Sigmoid colon (tissue), 7 donors: ENCODE results near the gene LMF1. TPM values are rescaled to one million over a fixed set of nuclear protein-coding genes. Genes with fewer than 3 reads are reported as not detected.

Experiments
- DNase-seq: peaks from one replicate; pipeline ENCODE4 v3.0.0-alpha.2; 2019
- H3K27ac ChIP-seq, 4 donors: fragments of 200-600 bp; sonication (generic); one replicate each; pipeline ENCODE4 v1.5.1; 2016 to 2019; ENCODE audit warnings: mild to moderate bottlenecking in 1 of 4
- H3K27me3 ChIP-seq, 3 donors: fragments of 200-600 bp; sonication (generic); one replicate each; pipeline ENCODE4 v1.5.1; 2019; ENCODE audit warnings: mild to moderate bottlenecking in 1 of 3
- H3K36me3 ChIP-seq, 4 donors: fragments of 200-600 bp; sonication (generic); one replicate each; pipeline ENCODE4 v1.5.1; 2016 to 2019
- H3K4me1 ChIP-seq, 4 donors: fragments of 200-600 bp; sonication (generic); one replicate each; pipeline ENCODE4 v1.5.1; 2017 to 2019
- H3K4me3 ChIP-seq, 4 donors: fragments of 200-600 bp; sonication (generic); one replicate each; pipeline ENCODE4 v1.5.1; 2017 to 2019; ENCODE audit warnings: mild to moderate bottlenecking in 2 of 4, moderate library complexity in 1 of 4
- H3K9me3 ChIP-seq, 4 donors: fragments of 200-600 bp in 3 of 4; sonication (generic) in 3 of 4; one replicate each; pipeline versions ENCODE4 v1.5.1 to v1.6.1; 2013 to 2019
- EP300 ChIP-seq, 4 donors: sonication (generic); formaldehyde crosslinking; IDR thresholded peaks; one replicate each; pipeline ENCODE4 v1.6.1; 2017; ENCODE audit warnings: antibody characterized with exemption in 4 of 4
- POLR2A ChIP-seq, 2 donors: fragments of 450-650 bp; IDR thresholded peaks; one replicate each; pipeline ENCODE4 v1.6.1; 2016; ENCODE audit warnings: antibody characterized with exemption in 2 of 2, mild to moderate bottlenecking in 2 of 2, moderate library complexity in 2 of 2
- POLR2AphosphoS5 ChIP-seq, 4 donors: sonication (generic); formaldehyde crosslinking; IDR thresholded peaks; one replicate each; pipeline ENCODE4 v1.6.1; 2017; ENCODE audit warnings: antibody characterized with exemption in 4 of 4
- WGBS, 2 donors: extraction: QIAGEN DNeasy Blood & Tissue Kit; methylation state at CpG; one replicate each; pipeline ENCODE4 v1.1.7; 2013; 5-methylcytosine and 5-hydroxymethylcytosine counted together
- intact Hi-C: fragments of 100-400 bp; cut with DNase I; formaldehyde crosslinking; loops from one replicate; pipeline ENCODE4 v1.15.1; 2023
- polyA plus RNA-seq, 3 donors: library from polyadenylated mRNA; stranded (reverse); fragments of 200-250 nt; gene quantifications; one replicate each; pipeline ENCODE4 v1.2.3, GENCODE V29; 2013
- total RNA-seq, 4 donors: library from RNA; depleted of rRNA; stranded (reverse); fragments of >200 nt; gene quantifications; one replicate each; pipeline ENCODE4 v1.1.0, GENCODE V29; 2016
- TF ChIP-seq, protein P1 (sequence below), 4 experiments: fragments of 450-650 bp in 3 of 4; fragments of 200-600 bp in 1 of 4; IDR thresholded peaks; one replicate each; pipeline ENCODE4 v1.5.1; 2016 to 2019; ENCODE audit warnings: antibody characterized with exemption in 4 of 4, mild to moderate bottlenecking in 3 of 4, moderate library complexity in 2 of 4
- donor health status: healthy with polysubstance abuse.
- donor health status: Bipolar disorder and iron deficiency.
- donor health status: healthy.

LMF1 gene
- total and polyA plus RNA-seq, 7 donors: 1.2 to 34.1 (median 19.9) TPM

DNA sequence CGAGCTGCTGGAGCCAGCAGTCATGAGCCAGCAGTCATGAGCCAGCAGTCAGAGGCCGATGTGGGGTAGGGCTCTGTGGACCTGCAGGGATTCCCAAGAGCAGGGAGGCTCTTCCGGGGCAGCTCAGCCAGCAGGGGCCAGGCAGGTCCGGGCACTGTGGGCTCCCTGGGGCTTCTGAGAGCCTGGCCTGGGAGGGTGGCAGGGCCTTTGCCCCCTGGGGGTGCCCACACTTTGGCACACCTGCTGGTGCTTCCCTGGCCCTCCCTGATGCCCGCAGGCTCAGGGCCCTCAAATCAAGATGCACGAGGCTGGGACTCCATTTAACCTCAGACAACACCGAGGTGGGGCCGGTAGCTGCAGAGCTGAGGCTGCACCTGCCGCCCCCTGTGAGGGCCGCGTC is 28.9 kb upstream of the LMF1 start:
- Histone ChIP-seq H3K27ac (no peak overlapping the region), H3K4me3 (no peak overlapping the region), H3K9me3 (peaks cover 3 to 14% (median 9%) of the 10 kb centered on the region in 4 donors), H3K27me3 (peaks cover 13 to 50% (median 14%) of the 10 kb centered on the region in 3 donors), H3K36me3 (no peaks in the 10 kb centered on the region), H3K4me1 (peaks cover 0 to 12% (median 8%) of the 10 kb centered on the region in 4 donors)
- intact Hi-C loops: no loop called here
- TF ChIP-seq POLR2AphosphoS5 (IDR thresholded peaks at IDR 0.05) (no peak), EP300 (IDR thresholded peaks at IDR 0.05) (no peak), POLR2A (IDR thresholded peaks at IDR 0.05) (no peak)
- TF ChIP-seq, protein P1, sequence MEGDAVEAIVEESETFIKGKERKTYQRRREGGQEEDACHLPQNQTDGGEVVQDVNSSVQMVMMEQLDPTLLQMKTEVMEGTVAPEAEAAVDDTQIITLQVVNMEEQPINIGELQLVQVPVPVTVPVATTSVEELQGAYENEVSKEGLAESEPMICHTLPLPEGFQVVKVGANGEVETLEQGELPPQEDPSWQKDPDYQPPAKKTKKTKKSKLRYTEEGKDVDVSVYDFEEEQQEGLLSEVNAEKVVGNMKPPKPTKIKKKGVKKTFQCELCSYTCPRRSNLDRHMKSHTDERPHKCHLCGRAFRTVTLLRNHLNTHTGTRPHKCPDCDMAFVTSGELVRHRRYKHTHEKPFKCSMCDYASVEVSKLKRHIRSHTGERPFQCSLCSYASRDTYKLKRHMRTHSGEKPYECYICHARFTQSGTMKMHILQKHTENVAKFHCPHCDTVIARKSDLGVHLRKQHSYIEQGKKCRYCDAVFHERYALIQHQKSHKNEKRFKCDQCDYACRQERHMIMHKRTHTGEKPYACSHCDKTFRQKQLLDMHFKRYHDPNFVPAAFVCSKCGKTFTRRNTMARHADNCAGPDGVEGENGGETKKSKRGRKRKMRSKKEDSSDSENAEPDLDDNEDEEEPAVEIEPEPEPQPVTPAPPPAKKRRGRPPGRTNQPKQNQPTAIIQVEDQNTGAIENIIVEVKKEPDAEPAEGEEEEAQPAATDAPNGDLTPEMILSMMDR (IDR thresholded peaks at IDR 0.05): no peak
- no peak for DNase-seq
- WGBS, 2 donors: 75 to 86% methylated on average over 11 of the region's 11 CpGs

DNA sequence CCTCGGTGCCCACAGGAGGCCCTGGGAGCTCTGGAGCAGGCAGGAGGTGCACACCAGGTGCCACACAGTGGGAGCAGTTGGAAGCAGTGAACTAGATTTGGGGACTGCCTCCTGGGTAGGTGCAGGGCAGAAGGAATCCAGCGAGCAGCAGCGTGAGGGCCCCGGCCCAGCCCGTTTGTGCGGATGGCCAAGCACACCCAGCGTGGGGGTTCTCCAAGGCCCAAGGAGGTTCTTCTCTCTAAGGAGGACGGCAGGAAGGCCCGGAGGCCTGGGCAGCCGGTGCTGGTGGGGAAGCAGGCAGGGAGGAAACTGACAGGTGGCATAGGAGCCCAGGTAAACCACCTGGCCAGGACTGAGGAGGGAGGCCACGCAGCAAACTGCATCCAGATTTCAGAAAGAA is 27.8 kb upstream of the LMF1 start:
- DNase-seq: no peak
- TF ChIP-seq, protein P1 (IDR thresholded peaks at IDR 0.05): no peak
- TF ChIP-seq POLR2AphosphoS5 (IDR thresholded peaks at IDR 0.05): no peak
- TF ChIP-seq POLR2A (IDR thresholded peaks at IDR 0.05): no peak
- TF ChIP-seq EP300 (IDR thresholded peaks at IDR 0.05): no peak
- Histone ChIP-seq H3K36me3 (no peaks in the 10 kb centered on the region), H3K27ac (no peak overlapping the region), H3K9me3 (peaks cover 6 to 15% (median 11%) of the 10 kb centered on the region in 4 donors), H3K4me3 (no peak overlapping the region), H3K27me3 (peaks cover 13 to 56% (median 14%) of the 10 kb centered on the region in 3 donors), H3K4me1 (peaks cover 0 to 12% (median 8%) of the 10 kb centered on the region in 4 donors)
- intact Hi-C loops: no loop called here
- WGBS, 2 donors: 80 to 83% methylated on average over 11 of the region's 11 CpGs

DNA sequence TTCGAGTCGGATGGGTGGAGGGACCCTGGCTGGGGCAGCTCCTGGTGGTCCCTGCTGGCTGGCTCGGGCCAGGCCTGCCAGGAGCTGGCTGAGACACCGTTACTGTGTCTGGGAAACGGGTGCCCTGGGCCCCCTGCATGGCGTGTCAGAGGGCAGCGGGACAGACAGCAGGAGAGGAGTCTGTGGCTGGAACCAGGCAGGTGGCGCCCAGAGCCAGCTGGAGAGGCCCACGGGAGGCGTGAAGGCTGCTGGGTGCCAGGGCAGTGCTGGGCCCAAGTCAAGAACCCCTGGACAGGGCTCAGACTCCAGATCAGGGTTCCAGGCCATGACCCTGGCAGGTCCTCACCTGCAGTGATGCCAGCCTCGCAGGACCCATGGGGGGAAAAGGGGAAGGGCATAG is 27.4 kb upstream of the LMF1 start:
- no peak overlapping the region for H3K4me3 ChIP-seq
- peaks cover 0 to 12% (median 8%) of the 10 kb centered on the region in 4 donors for H3K4me1 ChIP-seq
- DNase-seq: no peak
- intact Hi-C loops: no loop called here
- H3K27ac ChIP-seq: no peak overlapping the region
- TF ChIP-seq, protein P1 (IDR thresholded peaks at IDR 0.05): no peak
- TF ChIP-seq POLR2AphosphoS5 (IDR thresholded peaks at IDR 0.05): no peak
- TF ChIP-seq POLR2A (IDR thresholded peaks at IDR 0.05): no peak
- TF ChIP-seq EP300 (IDR thresholded peaks at IDR 0.05): no peak
- H3K36me3 ChIP-seq: no peaks in the 10 kb centered on the region
- H3K27me3 ChIP-seq: peaks cover 13 to 56% (median 14%) of the 10 kb centered on the region in 3 donors
- peaks cover 6 to 15% (median 11%) of the 10 kb centered on the region in 4 donors for H3K9me3 ChIP-seq
- 56 to 71% methylated on average over 11 of the region's 11 CpGs for WGBS, 2 donors

DNA sequence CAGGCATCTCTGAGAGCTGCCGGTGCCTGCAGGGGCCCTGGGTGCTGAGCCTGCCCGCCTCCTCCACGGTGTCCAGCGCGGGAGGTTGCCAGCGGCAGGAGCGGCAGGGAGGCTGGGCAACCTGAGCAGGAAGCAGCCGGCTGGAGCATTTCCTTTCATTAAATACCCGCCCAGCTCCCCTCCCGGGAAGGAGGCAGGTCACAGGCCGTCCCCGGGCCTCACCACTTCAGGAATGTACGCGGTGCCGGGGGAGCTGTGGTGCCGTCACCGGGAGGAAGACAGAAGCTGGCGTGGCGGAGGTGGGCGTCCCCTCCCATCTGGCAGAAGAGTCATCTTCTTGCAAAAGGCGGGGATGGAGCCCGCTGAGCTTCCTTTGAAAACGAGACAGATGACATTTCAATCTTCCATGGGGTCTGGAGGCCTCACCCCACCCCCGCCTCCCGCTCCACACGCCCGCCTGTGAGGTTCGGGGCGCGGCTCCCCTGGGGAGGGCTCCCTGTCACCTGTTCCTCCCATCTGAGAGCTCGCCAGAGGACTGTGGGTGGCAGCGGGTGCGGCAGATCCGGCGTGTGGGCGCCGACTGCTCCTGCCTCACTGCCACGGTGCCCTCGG is 26.8 kb upstream of the LMF1 start:
- WGBS, 2 donors: 10 to 15% methylated on average over 39 of the region's 39 CpGs
- Histone ChIP-seq H3K36me3 (no peaks in the 10 kb centered on the region), H3K27me3 (peaks cover 13 to 56% (median 14%) of the 10 kb centered on the region in 3 donors), H3K4me1 (peaks cover 0 to 5% (median 2%) of the 10 kb centered on the region in 4 donors), H3K9me3 (peaks cover 6 to 15% (median 11%) of the 10 kb centered on the region in 4 donors), H3K4me3 (no peak overlapping the region), H3K27ac (peak overlapping the region in 1 of 4 donors; percentile 38)
- DNase-seq: no peak
- intact Hi-C loops: no loop called here
- TF ChIP-seq, protein P1 (IDR thresholded peaks at IDR 0.05): no peak
- TF ChIP-seq EP300 (IDR thresholded peaks at IDR 0.05): no peak
- TF ChIP-seq POLR2AphosphoS5 (IDR thresholded peaks at IDR 0.05): no peak
- no peak for TF ChIP-seq POLR2A (IDR thresholded peaks at IDR 0.05)
